ENCODE measurements around the gene CLIC1. TPM values are rescaled to one million over a fixed set of nuclear protein-coding genes. Genes with fewer than 3 reads are reported as not detected.

CLIC1 gene
- total RNA-seq, 1 experiment from 2014 or later = 432 TPM

GRCh38 chr6:31687860-31688693 lies 48.3 kb downstream of the CLIC1 start:
- no TSS peak for BruUV-seq (replicated peaks)
- POLR2A ChIA-PET = no interaction called here

GRCh38 chr6:31687321-31687720 lies 49.0 kb downstream of the CLIC1 start:
- no peak overlapping the region for H3K4me3 ChIP-seq (replicated peaks in 1 of 2; ENCODE audit: low read depth in 1 of 2, low read length in 2 of 2)
- H4K20me1 ChIP-seq (ENCODE audit: insufficient read depth) = no peaks in the 10 kb centered on the region
- no peak overlapping the region for H3K9ac ChIP-seq (ENCODE audit: low read length)
- H3K27me3 ChIP-seq (ENCODE audit: insufficient read depth, low read length) = no peaks in the 10 kb centered on the region
- H3K79me2 ChIP-seq (ENCODE audit: insufficient read depth, low read length) = no peaks in the 10 kb centered on the region
- ChIA-PET POLR2A (no interaction called here), RAD21 (ENCODE audit: low non-redundant PET in 1 of 2, low total read pairs in 2 of 2, uncharacterized antibody in 2 of 2, unreplicated experiment in 2 of 2) (no interaction called here), CTCF (no interaction called here)
- no peak overlapping the region for H3K27ac ChIP-seq (ENCODE audit: low read depth, low read length)
- no peaks in the 10 kb centered on the region for H3K9me2 ChIP-seq (ENCODE audit: insufficient read depth)
- no peaks in the 10 kb centered on the region for H3K9me3 ChIP-seq (ENCODE audit: control insufficient read depth in 1 of 2, insufficient read depth in 1 of 2, low read depth in 1 of 2, low read length in 2 of 2)
- no peak overlapping the region for H3K4me2 ChIP-seq (ENCODE audit: low read length)
- no TSS peak for BruUV-seq (replicated peaks)
- no peak overlapping the region for H2AFZ ChIP-seq (ENCODE audit: low read depth, low read length, poor library complexity, severe bottlenecking)
- DNase-seq (ENCODE audit: low read depth, low spot score) (no peak), ATAC-seq (no peak)
- TF ChIP-seq MAX (IDR thresholded peaks at IDR 0.05) (no peak), RAD21 (IDR thresholded peaks at IDR 0.05; ENCODE audit: low read depth) (no peak), POLR2AphosphoS5 (IDR thresholded peaks at IDR 0.05; ENCODE audit: low read depth, low read length) (no peak), ATF3 (IDR thresholded peaks at IDR 0.05) (no peak), CBX3 (IDR thresholded peaks at IDR 0.05; ENCODE audit: low read depth) (no peak), EZH2 (IDR thresholded peaks at IDR 0.05) (no peak), CTCF (IDR thresholded peaks at IDR 0.05 in 2 of 3, conservative IDR thresholded peaks at IDR 0.05 in 1 of 3; ENCODE audit: borderline replicate concordance in 1 of 3, insufficient read depth in 1 of 3, low read depth in 2 of 3, low read length in 2 of 3) (no peak), ZFX (IDR thresholded peaks at IDR 0.05) (no peak)
- peaks cover 7 to 25% of the 10 kb centered on the region in 2 experiments; a peak in 2 of 4 replicates for H3K36me3 ChIP-seq (ENCODE audit: control insufficient read depth in 1 of 2, insufficient read depth in 2 of 2, low read length in 2 of 2)
- H3K4me1 ChIP-seq (ENCODE audit: control insufficient read depth in 1 of 2, insufficient read depth in 2 of 2, low read length in 2 of 2) = peaks cover 11 to 16% of the 10 kb centered on the region in 2 experiments
- intact Hi-C loops (cut with micrococcal nuclease) = no loop called here

More at GRCh38 chr6:31687860-31688693, 48.3 kb downstream of the CLIC1 start:
- Histone ChIP-seq H2AFZ (ENCODE audit: low read depth, low read length, poor library complexity, severe bottlenecking) (no peak overlapping the region), H3K79me2 (ENCODE audit: insufficient read depth, low read length) (no peaks in the 10 kb centered on the region), H3K27me3 (ENCODE audit: insufficient read depth, low read length) (no peaks in the 10 kb centered on the region), H3K4me1 (ENCODE audit: control insufficient read depth in 1 of 2, insufficient read depth in 2 of 2, low read length in 2 of 2) (peaks cover 11 to 16% of the 10 kb centered on the region in 2 experiments), H3K36me3 (ENCODE audit: control insufficient read depth in 1 of 2, insufficient read depth in 2 of 2, low read length in 2 of 2) (peaks cover 8 to 25% of the 10 kb centered on the region in 2 experiments; a peak in 2 of 4 replicates), H3K9me2 (ENCODE audit: insufficient read depth) (no peaks in the 10 kb centered on the region), H3K9ac (ENCODE audit: low read length) (no peak overlapping the region), H3K9me3 (ENCODE audit: control insufficient read depth in 1 of 2, insufficient read depth in 1 of 2, low read depth in 1 of 2, low read length in 2 of 2) (no peaks in the 10 kb centered on the region), H4K20me1 (ENCODE audit: insufficient read depth) (no peaks in the 10 kb centered on the region), H3K4me3 (replicated peaks in 1 of 2; ENCODE audit: low read depth in 1 of 2, low read length in 2 of 2) (no peak overlapping the region), H3K4me2 (ENCODE audit: low read length) (no peak overlapping the region), H3K27ac (ENCODE audit: low read depth, low read length) (no peak overlapping the region)
- RAD21 ChIA-PET (ENCODE audit: low non-redundant PET in 1 of 2, low total read pairs in 2 of 2, uncharacterized antibody in 2 of 2, unreplicated experiment in 2 of 2) = no interaction called here
- CTCF ChIA-PET = no interaction called here
- no peak for TF ChIP-seq TCF7L2 (IDR thresholded peaks at IDR 0.05; ENCODE audit: borderline replicate concordance, extremely low read depth, insufficient read depth, insufficient read length)
- TF ChIP-seq EZH2 (IDR thresholded peaks at IDR 0.05) = no peak
- TF ChIP-seq RAD21 (IDR thresholded peaks at IDR 0.05; ENCODE audit: low read depth) = no peak
- no peak for TF ChIP-seq SP1 (IDR thresholded peaks at IDR 0.05; ENCODE audit: low read depth)
- no peak for TF ChIP-seq SIN3A (IDR thresholded peaks at IDR 0.05; ENCODE audit: low read depth)
- TF ChIP-seq CEBPB (IDR thresholded peaks at IDR 0.05; ENCODE audit: low read depth) = no peak
- ATAC-seq (no peak), DNase-seq (ENCODE audit: low read depth, low spot score) (no peak)
- intact Hi-C loops (cut with micrococcal nuclease) = no loop called here

Data from HCT116 (cell line).